UCSD-AML1 (cell line): Measurements from ENCODE around the gene MRPL33.
A peak's percentile ranks its signal among the peaks of the same experiment; 100 is the strongest.
"Not testable (repeated sequence)": the region's sequence is repeated elsewhere in the genome, so short reads cannot be mapped to it uniquely, and the experiment has no call there.

Experiments
- DNase-seq: peaks from one replicate; lab custom pipeline; 2025; ENCODE audit not compliant: unreplicated experiment; lab: John Stamatoyannopoulos, UW

The MRPL33 gene

DNA sequence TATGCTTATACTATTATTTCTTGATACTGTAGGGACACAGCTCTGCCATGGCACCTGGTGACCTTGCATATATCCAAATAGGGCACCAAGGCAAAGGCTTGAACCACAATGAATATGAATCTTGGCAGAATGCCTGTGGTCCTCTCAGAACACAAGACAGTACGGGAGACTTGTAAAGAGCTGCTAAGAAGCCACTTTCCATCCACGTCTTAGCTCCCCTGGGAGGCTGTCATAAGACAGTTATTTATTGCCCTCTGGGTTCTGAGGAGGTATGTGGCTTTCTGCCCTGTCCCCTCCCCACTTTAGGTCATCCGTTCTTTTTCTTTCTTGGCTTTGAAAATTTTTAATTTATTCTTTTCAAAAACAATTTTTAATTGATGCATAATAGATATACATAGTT lies 29.8 kb upstream of the MRPL33 start:
- DNase-seq = no peak

DNA sequence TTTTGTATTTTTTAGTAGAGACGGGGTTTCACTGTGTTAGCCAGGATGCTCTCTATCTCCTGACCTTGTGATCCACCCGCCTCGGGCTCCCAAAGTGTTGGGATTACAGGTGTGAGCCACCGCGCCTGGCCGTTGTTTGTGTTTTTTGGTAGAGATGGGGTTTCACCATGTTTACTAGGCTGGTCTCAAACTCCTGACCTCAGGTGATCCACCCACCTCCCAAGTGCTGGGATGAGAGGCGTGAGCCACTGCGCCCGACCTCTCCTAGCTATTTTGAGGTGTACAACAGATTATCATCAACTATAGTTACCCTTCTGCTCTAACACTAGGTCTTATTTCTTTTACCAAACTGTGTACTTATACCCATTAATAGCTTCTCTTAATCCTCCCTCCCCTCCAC lies 28.9 kb upstream of the MRPL33 start:
- no peak for DNase-seq

DNA sequence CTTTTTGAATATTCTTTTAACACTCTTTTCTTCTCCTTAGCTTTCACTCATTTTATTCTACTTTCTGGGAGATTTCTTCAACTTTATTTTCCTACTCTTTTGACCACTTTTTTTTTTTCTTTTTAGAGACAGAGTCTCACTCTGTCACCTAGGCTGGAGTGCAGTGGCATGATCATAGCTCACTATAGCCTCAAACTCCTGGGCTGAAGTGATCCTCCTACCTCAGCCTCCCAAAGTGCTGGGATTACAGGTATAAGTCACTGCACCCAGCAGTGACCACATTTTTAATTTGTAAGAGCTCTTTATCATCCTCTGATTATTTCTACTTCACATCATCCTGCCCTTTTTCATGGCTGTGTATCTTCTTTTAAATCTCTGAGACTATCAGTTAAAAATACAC lies 26.0 kb upstream of the MRPL33 start:
- not testable (repeated sequence) for DNase-seq

GRCh38 chr2:27746325-27746724 lies 25.2 kb upstream of the MRPL33 start:
- DNase-seq = no peak

GRCh38 chr2:27747827-27748352 lies 23.6 kb upstream of the MRPL33 start:
- no peak for DNase-seq

DNA sequence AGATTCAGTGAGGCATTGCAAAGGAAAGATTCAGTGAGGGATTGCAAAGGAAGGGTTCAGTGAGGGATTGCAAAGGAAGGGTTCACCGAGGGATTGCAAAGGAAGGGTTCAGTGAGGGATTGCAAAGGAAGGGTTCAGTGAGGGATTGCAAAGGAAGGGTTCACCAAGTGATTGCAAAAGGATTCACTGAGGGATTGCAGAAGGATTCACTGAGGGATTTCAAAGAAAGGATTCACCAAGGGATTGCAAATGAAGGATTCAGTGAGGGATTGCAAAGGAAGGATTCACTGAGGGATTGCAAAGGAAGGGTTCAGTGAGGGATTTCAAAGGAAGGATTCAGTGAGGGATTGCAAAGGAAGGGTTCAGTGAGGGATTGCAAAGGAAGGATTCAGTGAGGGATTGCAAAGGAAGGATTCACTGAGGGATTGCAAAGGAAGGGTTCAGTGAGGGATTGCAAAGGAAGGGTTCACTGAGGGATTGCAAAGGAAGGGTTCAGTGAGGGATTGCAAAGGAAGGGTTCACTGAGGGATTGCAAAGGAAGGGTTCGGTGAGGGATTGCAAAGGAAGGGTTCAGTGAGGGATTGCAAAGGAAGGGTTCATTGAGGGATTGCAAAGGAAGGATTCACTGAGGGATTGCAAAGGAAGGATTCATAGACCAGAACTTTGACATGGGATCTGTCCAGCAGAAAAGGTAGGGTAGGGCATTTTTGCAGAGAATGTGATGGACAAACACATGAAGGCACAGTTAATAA lies 22.5 kb upstream of the MRPL33 start:
- not testable (repeated sequence) for DNase-seq

- DNase-seq = no peak
Observed at GRCh38 chr2:27751377-27751776, 20.1 kb upstream of the MRPL33 start.

- no peak for DNase-seq
Observed at GRCh38 chr2:27752551-27753237, 18.8 kb upstream of the MRPL33 start.

GRCh38 chr2:27754138-27754588 lies 17.4 kb upstream of the MRPL33 start:
- DNase-seq = peak; percentile 82

GRCh38 chr2:27754831-27755230 lies 16.7 kb upstream of the MRPL33 start:
- DNase-seq = no peak

DNA sequence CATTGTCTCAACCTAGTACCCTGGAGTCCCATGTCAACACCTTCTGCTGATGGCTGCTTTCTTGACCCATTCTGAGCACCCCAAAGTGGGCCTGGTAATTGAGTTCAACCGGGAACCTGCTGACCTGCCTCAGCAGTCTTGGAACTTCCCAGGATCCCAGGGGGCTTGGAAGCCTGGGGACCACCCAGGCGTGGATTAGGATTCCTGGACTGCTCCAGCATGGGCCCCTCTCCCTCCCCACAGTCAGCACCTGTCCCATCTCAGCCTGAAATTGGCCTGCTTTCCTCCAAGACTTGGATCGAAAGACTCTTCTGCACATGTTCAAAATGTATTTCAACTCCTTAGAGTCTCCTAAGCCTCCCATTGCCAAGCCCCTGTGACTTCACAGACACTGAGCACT lies 15.4 kb upstream of the MRPL33 start:
- no peak for DNase-seq

DNA sequence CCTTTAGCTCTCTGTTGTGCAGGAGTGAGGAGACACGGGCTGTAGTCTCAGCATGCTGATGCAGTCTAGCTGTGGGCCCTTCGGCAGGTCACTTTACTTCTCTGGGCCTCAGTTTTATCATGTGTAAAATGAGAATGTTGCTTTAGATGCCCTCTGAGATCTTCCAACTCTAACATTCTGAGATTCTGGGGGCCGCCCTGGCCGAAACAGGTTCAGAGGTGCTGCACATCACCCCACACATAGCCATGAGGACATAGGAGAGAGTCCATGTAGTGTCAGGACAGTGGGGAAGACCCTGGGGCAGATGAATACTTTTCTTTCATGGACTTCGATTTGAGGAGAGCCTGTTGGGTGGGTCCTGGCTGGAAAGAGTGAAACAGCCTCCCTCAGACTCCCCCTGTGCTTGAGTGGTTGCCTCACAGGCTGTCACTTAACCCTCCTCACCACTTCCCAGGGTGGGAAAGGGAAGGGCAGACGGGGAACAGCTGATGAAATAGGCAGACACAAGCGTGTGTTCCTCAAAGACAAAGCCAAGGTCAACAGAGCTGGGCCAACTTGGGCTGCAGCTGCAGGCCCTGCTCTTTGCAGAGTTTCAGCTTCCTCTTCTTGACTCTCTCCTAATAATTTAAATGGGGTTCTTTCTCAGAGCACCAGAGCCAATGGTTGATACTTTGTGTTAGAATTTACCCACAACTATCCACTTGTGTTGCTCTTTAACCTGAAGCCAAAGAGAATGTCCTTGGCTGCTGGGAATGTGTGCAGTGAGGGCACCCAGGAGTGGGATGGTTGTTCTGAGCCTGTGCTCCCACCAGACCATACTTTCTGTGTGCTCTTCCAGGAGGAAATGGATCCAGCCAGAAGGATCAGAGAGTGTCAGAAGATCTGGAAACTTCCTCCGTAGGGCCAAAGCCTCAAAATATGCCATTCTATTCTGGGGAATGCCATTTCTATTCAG lies 14.7 kb upstream of the MRPL33 start:
- peak; percentile 64 for DNase-seq

GRCh38 chr2:27762951-27763906 lies 8.3 kb upstream of the MRPL33 start:
- DNase-seq = no peak

GRCh38 chr2:27763907-27764267 lies 7.6 kb upstream of the MRPL33 start:
- DNase-seq = no peak

- DNase-seq = not testable (repeated sequence)
Observed at GRCh38 chr2:27764526-27764925, 7.0 kb upstream of the MRPL33 start.

DNA sequence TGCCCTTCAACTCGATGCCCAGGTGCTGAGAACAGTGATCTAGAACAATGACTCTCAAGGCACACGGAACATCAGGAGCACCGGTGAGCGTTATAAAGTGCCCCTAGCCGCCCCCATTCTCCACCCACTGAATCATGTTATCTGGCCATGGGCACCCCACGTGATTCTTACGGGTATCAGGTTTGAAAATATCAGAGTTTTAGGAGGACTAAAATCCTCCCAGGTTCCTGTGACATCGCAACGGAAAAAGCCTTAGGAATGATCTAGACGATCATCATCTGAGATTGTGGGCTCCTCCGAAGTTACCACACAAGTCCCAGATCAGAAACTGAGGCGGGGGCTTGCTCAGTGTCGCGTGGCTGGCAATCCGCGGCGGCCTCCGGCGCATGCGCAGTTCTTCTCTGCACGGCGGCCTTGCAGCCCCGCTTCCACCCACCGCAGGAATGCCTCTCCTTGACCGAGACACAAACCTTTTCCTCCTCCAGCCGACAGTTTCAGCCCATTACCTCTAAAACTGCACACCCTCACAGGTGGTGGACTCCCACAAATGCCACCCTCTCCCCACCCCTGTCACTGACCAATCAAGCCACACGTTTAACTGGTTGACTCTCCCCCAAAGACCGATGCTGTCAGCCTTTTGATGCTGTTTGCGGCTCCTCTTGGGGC lies 5.8 kb upstream of the MRPL33 start:
- no peak for DNase-seq

GRCh38 chr2:27766287-27766661 lies 5.2 kb upstream of the MRPL33 start:
- no peak for DNase-seq

GRCh38 chr2:27771202-27771547 lies 344 bp upstream of the MRPL33 start:
- no peak for DNase-seq

DNA sequence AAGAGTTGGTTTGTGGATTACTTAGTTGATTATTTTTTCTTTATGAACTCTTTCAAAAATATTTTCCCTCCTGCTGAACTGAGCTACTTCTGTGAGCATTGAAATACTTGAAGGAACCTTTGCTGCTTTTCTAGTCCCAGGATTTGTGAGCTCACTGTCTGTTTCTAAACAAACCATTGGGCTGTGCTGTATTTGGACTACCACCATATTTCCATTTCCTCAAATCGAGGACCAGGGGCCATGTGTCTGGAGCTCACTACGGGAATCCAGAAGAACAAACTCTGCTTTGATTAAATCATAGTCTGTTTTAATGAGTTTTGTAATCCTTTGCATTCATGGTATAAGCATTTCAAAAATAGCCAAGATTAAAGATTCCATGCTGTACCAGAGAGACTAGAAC lies 1.3 kb downstream of the MRPL33 start:
- no peak for DNase-seq

DNA sequence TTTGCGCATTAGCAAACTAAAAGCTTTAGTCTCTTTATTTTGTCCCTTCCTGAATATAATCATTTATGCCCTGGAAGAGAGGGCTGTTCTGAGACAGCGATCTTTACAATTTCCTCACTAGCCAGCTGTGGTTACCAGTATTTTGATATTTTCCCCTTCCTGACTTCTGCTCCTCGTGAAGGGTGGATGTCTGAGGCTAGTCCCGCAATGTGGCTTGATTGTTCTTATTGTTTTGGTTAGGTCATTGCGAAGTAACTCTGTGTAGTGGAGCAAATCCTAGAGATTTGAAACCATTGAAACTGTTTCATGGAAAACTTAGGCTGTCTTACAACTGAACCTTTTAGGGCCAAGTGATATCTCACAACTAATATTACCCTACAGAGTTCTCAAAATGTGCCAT lies 2.4 kb downstream of the MRPL33 start:
- DNase-seq = no peak
